ENCODE measurements around the gene CHMP4A.

CHMP4A gene

DNA sequence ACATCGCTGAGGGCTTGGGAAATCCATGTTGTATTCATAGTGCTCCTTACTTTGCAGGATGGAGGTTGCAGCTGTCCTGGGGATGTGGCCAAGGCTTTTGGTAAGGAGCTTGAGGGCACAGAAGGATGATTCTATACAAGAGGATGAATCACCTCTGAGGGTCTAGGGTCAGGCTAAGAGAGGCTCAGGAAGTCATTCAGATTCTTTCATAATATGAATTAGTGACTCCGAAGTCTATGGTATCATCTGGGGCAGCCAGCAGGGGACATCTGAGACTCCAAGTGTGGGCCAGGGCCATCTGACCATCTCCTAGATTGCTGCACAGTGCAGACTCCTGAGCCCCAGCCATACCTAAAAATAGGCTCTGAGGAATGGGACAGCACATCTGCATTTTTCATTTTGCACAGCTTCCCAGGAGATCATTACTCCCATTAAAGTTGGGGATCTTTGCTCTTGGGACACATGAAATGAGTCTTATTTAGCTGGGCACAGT is 24.2 kb upstream of the CHMP4A start:
- TF ChIP-seq, protein P1, sequence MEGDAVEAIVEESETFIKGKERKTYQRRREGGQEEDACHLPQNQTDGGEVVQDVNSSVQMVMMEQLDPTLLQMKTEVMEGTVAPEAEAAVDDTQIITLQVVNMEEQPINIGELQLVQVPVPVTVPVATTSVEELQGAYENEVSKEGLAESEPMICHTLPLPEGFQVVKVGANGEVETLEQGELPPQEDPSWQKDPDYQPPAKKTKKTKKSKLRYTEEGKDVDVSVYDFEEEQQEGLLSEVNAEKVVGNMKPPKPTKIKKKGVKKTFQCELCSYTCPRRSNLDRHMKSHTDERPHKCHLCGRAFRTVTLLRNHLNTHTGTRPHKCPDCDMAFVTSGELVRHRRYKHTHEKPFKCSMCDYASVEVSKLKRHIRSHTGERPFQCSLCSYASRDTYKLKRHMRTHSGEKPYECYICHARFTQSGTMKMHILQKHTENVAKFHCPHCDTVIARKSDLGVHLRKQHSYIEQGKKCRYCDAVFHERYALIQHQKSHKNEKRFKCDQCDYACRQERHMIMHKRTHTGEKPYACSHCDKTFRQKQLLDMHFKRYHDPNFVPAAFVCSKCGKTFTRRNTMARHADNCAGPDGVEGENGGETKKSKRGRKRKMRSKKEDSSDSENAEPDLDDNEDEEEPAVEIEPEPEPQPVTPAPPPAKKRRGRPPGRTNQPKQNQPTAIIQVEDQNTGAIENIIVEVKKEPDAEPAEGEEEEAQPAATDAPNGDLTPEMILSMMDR (conservative IDR thresholded peaks at IDR 0.05; ENCODE audit: low read length), result no peak
- H3K4me3 ChIP-seq (ENCODE audit: low read length), result no peak overlapping the region
- peak; percentile 17 for DNase-seq (ENCODE audit: low read depth)

DNA sequence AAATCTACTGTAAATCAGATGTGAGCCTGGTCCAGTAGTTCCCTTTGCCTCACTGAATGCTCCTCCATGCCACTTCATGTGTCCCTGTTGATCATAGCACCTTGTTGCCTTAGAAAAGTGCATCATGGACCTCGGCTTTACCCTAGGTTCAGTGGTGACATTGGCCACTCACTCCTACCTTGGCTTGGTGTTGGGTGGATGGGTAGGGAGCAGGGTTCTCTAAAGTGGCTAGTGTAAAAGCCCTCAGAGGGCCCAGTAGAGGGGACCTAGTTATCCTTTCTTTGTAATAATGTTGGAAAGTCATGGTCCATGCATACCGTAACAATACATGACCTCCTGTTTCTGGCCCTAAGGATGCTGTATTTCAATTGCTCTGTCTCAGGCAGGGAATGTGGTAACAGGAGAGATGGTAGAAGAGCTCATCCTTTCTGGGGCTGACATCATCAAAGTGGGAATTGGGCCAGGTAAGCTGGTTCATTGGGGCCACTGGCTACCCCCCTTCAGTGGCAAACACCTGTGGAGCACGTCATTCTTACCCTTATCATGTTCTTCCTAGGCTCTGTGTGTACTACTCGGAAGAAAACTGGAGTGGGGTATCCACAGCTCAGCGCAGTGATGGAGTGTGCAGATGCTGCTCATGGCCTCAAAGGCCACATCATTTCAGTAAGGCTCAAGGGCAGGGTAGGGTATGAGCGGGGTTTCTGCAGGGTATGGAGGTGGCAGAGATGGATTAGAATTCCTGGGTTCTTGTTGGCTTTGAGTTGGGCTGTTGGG is 23.6 kb upstream of the CHMP4A start:
- H3K4me3 ChIP-seq (ENCODE audit: low read length), result no peak overlapping the region
- TF ChIP-seq, protein P1 (conservative IDR thresholded peaks at IDR 0.05; ENCODE audit: low read length), result no peak
- no peak for DNase-seq (ENCODE audit: low read depth)

DNA sequence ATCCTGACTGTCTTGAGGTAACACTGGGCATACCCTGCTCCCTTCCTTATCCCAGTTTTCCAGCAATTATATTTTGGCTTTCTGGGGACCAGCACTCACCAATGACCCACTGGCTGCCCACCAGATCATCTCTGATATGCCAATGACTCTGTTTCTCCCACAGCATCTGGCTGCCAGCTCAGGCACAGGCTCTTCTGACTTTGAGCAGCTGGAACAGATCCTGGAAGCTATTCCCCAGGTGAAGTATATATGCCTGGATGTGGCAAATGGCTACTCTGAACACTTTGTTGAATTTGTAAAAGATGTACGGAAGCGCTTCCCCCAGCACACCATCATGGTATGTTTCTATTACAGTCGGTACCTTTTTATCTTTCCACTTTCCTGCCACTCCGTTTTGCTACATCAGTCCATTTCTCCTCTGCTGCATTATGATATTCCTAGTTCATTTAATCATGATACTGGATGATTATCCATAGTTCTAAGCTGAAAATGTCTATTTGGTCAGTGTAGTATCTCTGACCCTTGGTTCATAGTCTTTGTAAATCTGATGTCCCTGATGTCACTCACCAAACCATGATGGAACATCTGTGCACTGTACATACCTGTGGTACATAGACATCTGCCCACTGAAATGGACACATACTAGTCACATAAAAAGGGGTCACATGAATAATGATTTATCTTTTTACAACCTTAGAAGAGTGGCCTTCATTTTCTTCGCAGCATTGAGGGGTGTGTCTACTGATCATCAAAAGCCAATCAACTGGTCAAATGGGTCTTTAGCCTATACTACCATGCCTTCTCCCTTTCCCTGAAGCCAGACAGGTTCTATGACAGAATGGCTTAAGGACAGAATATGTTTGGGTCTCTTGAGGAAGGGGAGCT is 22.8 kb upstream of the CHMP4A start:
- TF ChIP-seq, protein P1 (conservative IDR thresholded peaks at IDR 0.05; ENCODE audit: low read length), result no peak
- no peak for DNase-seq (ENCODE audit: low read depth)
- no peak overlapping the region for H3K4me3 ChIP-seq (ENCODE audit: low read length)

GRCh38 chr14:24234095-24235005 is 21.1 kb upstream of the CHMP4A start:
- no peak for DNase-seq (ENCODE audit: low read depth)
- TF ChIP-seq, protein P1 (conservative IDR thresholded peaks at IDR 0.05; ENCODE audit: low read length), result no peak
- H3K4me3 ChIP-seq (ENCODE audit: low read length), result no peak overlapping the region

DNA sequence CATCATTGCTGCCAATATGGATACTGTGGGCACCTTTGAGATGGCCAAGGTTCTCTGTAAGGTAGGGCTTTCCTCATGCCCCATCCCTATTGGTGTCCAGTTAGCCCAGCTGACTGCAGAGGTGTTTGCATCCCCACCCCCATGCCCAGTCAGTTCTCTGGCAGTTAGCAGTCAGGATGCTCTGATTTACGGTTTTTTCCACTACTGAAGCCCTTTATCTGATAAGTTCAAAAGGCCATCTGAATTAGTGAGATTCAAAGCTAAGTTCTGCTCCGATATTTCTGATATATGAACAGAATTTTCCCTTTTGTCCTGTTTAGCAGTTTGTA is 20.2 kb upstream of the CHMP4A start:
- TF ChIP-seq, protein P1 (conservative IDR thresholded peaks at IDR 0.05; ENCODE audit: low read length), result no peak
- DNase-seq (ENCODE audit: low read depth), result no peak
- H3K4me3 ChIP-seq (ENCODE audit: low read length), result peak overlapping the region; percentile 96

- DNase-seq (ENCODE audit: low read depth), result no peak
- TF ChIP-seq, protein P1 (conservative IDR thresholded peaks at IDR 0.05; ENCODE audit: low read length), result no peak
- peak within 1 kb of the TSS; percentile 96 for H3K4me3 ChIP-seq (ENCODE audit: low read length)
Observed at GRCh38 chr14:24232645-24233537, 19.6 kb upstream of the CHMP4A start, which contains the start of gene GMPR2. TSS of gene GMPR2 (plus strand) at chr14:24232929. CDS start at chr14:24233254, 325 bp downstream.

Data from AG10803 (cell line).